ENCODE data around the gene TWF2.
"Not testable (repeated sequence)": the region's sequence is repeated elsewhere in the genome, so short reads cannot be mapped to it uniquely, and the experiment has no call there.

The TWF2 gene

DNA sequence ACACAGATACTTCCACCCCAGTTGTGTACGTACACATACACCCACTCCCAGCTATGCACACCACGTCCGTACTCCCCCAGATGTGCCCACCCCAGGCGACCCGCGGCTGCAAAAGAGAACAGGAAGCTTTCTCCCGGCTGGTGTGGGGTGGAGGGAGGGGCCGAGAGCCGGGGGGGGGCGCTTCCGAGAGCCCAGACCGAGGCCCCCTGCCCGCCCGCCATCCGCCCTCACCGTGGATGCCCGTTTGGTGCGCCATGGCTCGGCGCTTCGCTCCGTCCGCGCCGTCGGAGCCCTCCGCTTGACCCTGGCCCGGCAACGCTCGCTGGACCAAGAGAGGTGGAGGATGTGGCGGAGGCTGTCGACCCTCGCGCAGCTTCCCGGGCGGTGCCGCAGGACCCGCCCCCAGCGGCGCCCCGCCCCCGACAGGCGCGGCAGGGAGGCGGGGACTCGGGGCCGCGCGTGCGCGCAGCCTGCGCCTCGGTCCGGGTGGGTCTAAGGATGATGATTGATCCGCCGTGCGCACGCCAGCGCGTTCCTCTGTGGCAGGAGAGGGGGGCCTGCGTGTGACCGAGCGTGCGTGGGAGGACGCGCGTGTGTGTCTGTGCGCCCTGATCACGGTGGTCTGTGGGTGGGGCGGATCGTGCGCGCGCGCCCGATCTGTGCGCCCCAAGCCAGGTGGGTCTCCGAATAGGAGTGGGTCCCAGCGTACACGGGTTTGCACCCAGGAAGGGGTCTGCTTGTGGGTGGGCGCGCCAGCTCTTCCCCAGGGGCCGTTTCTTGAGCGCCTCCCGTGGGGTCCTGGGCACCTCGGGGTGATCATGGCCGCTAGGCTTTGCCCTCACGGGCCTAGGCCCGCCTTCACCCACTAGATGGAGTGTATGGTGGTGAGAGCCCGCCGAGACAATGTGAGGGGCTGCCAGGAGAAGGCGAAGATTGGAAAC, at the start of gene TWF2:
Gene TWF2 (minus strand): TSS at position 398 of the 941 bp plus-strand sequence. CDS start 142 bp downstream, at position 256.
- peak; percentile 97 for DNase-seq (ENCODE audit: low spot score)

- no peak for DNase-seq (ENCODE audit: low spot score)
Observed at GRCh38 chr3:52288674-52289073, 49.7 kb upstream of the TWF2 start.

DNA sequence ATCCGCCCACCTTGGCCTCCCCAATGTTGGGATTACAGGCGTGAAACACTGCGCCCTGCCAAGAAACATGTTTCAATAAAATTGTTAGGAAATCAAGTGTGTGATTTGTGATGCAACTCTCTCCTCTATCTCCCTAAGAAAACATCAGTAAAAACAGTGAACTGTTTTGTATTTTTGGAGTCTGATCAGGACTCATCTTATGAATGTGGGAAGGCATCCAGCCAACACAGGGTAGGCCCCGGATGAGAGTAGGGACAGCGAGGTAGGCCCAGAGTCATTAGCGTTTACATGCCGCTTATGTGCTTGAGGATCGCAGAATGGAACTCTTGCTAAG, 47.8 kb upstream of the TWF2 start:
- DNase-seq (ENCODE audit: low spot score) = no peak

GRCh38 chr3:52284051-52284450, 45.1 kb upstream of the TWF2 start:
- DNase-seq (ENCODE audit: low spot score) = not testable (repeated sequence)

GRCh38 chr3:52283306-52283705, 44.3 kb upstream of the TWF2 start:
- no peak for DNase-seq (ENCODE audit: low spot score)

DNA sequence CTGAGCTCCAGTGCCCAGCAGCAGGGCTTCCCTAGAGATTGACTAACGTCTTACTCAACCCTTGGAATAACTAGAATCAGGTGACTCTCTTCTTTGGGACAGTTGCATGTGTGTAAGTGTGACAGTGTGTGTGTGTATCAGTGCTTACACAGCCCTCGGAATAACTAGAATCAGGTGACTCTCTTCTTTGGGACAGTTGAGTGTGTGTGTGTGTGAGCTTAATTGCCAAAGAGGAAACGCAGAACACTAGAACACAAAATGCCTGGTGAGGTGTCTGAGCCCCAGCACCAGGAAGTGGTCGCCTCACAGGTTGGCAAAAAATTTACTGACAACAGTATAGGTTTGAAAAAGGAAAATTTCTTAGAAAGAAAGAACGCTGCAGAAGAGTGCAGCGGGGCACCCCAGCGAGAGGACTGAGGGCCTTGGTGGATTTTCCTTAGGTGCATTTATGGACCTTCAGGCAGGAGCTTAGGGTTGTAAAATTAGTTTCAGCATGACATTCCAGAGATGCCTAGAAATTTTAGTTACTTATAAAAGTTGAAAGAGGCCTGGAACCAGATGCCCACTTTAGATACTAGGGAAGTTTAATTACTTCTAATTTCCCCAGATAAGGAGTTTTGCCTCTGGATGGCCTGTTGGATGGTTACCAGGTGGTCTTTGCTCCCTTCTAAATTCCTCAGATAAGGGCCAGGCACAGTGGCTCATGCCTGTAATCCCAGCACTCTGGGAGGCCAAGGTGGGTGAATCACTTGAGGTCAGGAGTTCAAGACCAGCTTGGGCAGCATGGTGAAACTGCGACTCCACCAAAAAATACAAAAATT, 43.2 kb upstream of the TWF2 start:
- no peak for DNase-seq (ENCODE audit: low spot score)

- no peak for DNase-seq (ENCODE audit: low spot score)
Observed at GRCh38 chr3:52280050-52280461, 41.1 kb upstream of the TWF2 start.

DNA sequence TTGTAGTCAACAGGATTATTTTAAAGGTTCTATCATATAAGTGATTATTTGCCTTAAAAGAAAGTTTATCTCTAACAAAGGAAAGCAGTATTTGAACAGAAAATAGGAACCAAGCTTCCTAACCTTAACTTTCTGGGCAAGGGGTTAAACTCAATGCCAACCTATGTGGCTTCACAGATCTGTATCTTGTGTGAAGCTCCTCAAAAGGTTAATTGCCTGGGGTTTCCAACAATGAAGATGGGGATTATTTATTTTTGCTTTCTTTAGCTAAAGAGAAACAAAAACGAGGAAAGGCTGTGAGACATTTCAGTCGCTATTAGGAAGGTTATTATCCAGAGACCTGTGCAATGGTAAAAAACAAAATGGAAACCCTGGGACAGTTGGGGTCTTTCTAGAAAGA, 40.6 kb upstream of the TWF2 start:
- DNase-seq (ENCODE audit: low spot score) = no peak

- peak; percentile 96 for DNase-seq (ENCODE audit: low spot score)
Observed at GRCh38 chr3:52278510-52279069, 39.6 kb upstream of the TWF2 start, which contains the start of gene WDR82. Gene WDR82, minus strand, starts transcription at chr3:52278649. Its CDS starts 288 bp downstream, at chr3:52278361.

- peak; percentile 53 for DNase-seq (ENCODE audit: low spot score)
Observed at GRCh38 chr3:52277972-52278509, 39.1 kb upstream of the TWF2 start.

DNA sequence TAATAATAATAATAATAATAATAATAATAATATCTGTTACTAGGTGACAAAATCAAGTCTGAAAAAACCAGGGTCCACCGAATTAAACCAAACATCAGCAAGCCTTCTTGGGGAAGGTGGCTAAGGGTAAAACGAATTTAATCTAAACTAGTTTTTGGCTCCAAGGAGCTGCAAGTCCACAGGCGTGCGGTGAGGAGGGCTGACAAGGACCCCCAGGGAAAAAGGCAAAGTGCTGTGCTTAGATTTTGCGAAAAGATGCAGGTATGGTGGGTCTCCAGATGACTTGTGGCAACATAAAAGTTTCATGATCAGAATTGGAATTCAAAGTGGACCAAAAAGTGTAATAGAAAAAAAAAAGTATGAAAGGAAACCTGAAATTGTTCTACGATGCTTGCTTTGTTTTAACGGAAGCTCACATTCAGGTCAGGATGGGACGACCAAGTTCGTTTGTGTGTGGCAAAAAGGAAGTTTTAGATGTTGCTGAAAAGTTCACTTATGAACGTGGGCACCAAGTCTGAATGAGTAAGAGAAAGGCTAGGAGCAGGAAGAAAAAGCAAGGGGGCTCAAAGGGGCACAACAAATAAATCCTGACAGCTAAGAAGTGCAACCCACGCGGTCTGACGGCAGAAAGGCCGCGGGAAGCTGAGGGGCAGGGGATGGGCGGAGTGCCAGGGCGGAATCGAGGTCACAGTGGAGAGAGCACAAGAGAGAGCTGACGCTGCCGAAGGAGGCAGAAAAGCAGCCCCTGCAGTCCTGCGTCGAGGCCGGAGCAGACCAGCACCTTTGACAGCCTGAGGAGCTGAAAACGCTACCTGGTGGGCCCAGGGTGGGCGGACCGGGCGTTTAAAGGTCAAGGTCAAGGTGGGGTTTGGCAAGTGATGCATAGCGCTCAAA, 38.4 kb upstream of the TWF2 start:
- DNase-seq (ENCODE audit: low spot score) = peak; percentile 49

GRCh38 chr3:52274781-52275180, 35.8 kb upstream of the TWF2 start:
- not testable (repeated sequence) for DNase-seq (ENCODE audit: low spot score)

- no peak for DNase-seq (ENCODE audit: low spot score)
Observed at GRCh38 chr3:52272831-52273230, 33.9 kb upstream of the TWF2 start.

GRCh38 chr3:52272172-52272571, 33.2 kb upstream of the TWF2 start:
- not testable (repeated sequence) for DNase-seq (ENCODE audit: low spot score)

GRCh38 chr3:52270252-52270754, 31.3 kb upstream of the TWF2 start:
- peak; percentile 35 for DNase-seq (ENCODE audit: low spot score)

- DNase-seq (ENCODE audit: low spot score) = no peak
Observed at GRCh38 chr3:52269776-52270175, 30.8 kb upstream of the TWF2 start.

DNA sequence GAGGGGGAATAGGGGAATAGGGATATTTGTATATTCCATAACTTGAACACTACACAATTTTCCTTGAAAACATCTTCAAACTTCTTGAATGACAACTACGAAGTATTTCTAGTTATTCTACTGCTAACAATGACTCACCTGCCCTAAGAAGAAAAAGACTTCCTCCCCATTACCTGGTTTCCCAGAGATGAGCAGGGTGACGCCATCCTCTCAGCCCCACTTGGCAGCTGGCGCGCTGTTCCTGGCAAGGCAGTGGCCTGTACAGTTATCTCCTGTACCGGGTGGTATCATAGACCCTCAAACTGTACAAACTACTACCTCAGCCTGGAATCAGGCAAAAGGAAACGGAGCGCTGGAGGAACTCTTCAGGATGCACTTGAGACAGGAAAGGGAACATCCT, 29.1 kb upstream of the TWF2 start:
- DNase-seq (ENCODE audit: low spot score) = no peak

DNA sequence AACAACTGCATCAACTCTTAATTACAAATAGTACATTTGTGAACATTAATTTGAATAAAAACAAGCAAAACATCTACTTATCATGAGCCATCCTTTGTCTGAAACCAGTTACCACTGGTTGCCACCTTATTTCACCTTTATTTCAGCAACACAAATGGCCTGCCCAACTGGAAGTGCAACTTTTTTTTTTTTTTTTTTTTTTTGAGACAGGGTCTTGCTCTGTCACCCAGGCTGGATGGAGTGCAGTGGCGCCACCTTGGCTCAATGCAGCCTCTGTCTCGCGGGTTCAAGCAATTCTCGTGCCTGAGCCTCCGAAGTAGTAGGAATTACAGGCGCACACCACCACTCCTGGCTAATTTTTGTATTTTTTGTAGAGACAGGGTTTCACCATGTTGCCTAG, 26.4 kb upstream of the TWF2 start:
- DNase-seq (ENCODE audit: low spot score) = no peak

DNA sequence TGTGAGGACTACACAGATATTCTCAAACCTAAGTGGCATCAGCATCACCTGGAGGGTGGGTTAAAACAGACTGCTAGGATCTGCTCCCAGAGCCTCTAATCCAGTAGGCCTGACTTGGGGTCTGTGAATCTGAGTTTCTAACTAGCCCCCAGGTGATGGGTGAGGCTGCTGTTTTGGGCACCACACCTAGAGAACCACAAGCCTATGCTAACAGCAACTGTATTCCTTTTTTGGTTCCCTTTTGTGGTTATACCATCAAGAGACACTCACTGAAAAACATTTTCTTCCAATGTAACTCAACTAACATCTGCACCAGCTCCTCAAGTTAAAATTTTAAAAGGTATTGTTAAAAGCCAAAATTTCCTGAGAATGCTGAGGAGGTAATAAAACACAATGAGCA, 23.5 kb upstream of the TWF2 start:
- DNase-seq (ENCODE audit: low spot score) = no peak

DNA sequence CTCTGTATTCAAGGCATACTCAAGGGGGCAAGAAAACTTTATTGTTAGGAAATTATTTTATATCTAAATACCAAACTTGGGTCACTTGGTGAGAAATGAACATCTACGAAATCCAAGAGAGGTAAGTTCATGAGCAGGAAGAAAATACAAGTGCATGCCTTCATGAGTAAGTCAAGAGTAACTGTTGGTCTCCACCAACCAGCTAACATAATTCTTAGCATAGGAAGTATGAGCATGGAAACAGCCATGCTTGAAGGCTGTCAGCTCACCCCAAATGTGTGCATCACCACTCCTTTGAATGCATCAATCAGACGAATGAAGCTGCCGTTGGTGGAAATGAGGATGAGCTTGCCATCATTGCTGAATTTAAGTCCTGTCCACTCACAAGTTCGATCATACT, 20.5 kb upstream of the TWF2 start:
- DNase-seq (ENCODE audit: low spot score) = no peak

GRCh38 chr3:52259035-52259434, 20.1 kb upstream of the TWF2 start:
- no peak for DNase-seq (ENCODE audit: low spot score)

All from AG08395 (cell line).